ENCODE measurements around the gene SCN1A. TPM values are rescaled to one million over a fixed set of nuclear protein-coding genes. Genes with fewer than 3 reads are reported as not detected.

SCN1A gene
- total RNA-seq, 1 experiment from 2014 or later: 1.6 TPM

DNA sequence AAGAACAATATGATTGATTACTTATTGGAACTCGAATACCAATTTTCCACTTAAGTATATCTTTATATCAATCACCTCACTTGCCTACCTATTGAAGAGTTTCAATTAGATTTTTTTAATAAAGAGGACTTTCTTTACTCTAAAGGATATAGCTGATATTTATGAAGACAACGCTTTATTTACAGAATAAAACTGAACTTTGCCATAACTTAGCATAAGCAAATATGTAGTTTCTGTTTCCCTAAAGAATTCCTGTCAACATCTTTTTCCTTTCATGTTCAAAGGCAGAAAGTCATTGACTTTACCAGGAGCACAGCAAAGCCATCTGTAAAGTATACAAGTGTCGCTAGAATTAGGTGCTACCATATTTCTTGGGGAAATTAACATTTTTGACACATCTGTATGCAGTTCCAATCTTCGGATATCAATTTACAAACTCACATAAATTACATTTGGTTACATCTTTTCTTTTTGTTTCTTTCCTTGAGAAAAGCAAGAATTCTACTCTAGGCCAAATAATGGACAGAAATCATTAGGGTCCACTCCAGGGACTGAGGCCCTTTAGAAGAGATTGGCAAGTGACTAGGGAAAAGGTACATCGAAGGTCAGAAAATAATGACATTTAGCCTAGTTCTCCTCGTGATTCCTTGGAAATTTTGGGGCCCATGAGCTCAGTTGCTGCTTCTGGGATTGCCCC is 7.5 kb upstream of the SCN1A start:
- no peak for ATAC-seq
- H3K9me3 Mint-ChIP-seq: peaks cover 26% of the 10 kb centered on the region
- ChIA-PET CTCF (no interaction called here), POLR2A (no interaction called here)
- H3K4me3 Mint-ChIP-seq: no peak overlapping the region
- 0 out of 2 replicates have a peak, but pooled peaks have one; percentile 14 for TF ChIP-seq GABPB1 (CRISPR knock-in tag; IDR thresholded peaks at IDR 0.05)
- TF ChIP-seq, protein P1, sequence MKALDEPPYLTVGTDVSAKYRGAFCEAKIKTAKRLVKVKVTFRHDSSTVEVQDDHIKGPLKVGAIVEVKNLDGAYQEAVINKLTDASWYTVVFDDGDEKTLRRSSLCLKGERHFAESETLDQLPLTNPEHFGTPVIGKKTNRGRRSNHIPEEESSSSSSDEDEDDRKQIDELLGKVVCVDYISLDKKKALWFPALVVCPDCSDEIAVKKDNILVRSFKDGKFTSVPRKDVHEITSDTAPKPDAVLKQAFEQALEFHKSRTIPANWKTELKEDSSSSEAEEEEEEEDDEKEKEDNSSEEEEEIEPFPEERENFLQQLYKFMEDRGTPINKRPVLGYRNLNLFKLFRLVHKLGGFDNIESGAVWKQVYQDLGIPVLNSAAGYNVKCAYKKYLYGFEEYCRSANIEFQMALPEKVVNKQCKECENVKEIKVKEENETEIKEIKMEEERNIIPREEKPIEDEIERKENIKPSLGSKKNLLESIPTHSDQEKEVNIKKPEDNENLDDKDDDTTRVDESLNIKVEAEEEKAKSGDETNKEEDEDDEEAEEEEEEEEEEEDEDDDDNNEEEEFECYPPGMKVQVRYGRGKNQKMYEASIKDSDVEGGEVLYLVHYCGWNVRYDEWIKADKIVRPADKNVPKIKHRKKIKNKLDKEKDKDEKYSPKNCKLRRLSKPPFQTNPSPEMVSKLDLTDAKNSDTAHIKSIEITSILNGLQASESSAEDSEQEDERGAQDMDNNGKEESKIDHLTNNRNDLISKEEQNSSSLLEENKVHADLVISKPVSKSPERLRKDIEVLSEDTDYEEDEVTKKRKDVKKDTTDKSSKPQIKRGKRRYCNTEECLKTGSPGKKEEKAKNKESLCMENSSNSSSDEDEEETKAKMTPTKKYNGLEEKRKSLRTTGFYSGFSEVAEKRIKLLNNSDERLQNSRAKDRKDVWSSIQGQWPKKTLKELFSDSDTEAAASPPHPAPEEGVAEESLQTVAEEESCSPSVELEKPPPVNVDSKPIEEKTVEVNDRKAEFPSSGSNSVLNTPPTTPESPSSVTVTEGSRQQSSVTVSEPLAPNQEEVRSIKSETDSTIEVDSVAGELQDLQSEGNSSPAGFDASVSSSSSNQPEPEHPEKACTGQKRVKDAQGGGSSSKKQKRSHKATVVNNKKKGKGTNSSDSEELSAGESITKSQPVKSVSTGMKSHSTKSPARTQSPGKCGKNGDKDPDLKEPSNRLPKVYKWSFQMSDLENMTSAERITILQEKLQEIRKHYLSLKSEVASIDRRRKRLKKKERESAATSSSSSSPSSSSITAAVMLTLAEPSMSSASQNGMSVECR (CRISPR knock-in tag; IDR thresholded peaks at IDR 0.05; ENCODE audit: borderline replicate concordance): no peak
- no peaks in the 10 kb centered on the region; the same call in 1 of the 2 replicates for H3K36me3 Mint-ChIP-seq
- no peak for DNase-seq (ENCODE audit: low spot score)
- H3K4me1 Mint-ChIP-seq: no peaks in the 10 kb centered on the region
- no peaks in the 10 kb centered on the region for H3K27me3 Mint-ChIP-seq (ENCODE audit: low read depth)
- H3K27ac Mint-ChIP-seq: no peak overlapping the region

DNA sequence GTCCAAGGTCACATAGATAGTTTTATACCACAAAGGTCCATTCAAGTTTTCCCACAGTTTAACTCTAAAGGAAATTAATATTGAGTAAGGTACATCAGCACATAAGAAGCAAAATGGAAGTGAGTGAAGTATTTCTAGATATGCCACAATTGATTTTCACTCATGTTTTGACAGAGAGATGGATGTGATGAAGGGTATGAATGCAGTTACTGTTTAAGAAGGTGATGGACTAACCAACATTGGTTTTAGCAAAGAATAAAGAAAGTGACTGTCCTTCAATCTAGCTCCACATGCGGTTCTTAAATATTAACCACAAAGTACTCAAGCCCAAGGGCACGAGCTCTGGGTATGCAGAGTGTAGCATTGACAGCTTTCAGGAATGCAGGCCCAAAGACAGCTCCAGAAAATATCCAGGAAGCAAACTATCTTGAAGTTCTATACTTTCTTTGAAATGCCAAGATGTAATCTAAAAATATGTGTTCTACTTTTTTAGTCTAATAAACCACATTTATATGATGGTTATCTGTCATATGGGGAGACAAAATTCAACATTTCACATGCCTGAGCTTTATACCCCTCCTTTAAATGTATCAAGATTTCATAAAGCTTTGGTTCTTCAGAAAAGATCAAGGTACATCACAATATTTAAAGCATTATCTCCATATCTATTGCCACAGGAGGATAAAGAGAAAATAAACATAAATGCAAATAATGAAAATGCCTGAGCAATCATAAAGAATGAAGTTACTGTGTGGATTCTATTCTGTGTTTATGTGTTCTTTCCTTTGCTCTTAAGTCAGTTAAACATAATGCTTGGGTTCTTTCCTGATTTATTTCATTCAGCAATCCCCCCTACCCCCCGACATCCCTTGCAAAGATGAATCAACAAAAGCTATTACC is 6.7 kb upstream of the SCN1A start:
- DNase-seq (ENCODE audit: low spot score) (no peak), ATAC-seq (no peak)
- ChIA-PET POLR2A (no interaction called here), CTCF (no interaction called here)
- no peak for TF ChIP-seq ESRRA (CRISPR knock-in tag; IDR thresholded peaks at IDR 0.05; ENCODE audit: borderline replicate concordance)
- no peak for TF ChIP-seq MXD4 (CRISPR knock-in tag; IDR thresholded peaks at IDR 0.05; ENCODE audit: borderline replicate concordance)
- no peak for TF ChIP-seq HMGA2 (CRISPR knock-in tag; IDR thresholded peaks at IDR 0.05)
- TF ChIP-seq, protein P2, sequence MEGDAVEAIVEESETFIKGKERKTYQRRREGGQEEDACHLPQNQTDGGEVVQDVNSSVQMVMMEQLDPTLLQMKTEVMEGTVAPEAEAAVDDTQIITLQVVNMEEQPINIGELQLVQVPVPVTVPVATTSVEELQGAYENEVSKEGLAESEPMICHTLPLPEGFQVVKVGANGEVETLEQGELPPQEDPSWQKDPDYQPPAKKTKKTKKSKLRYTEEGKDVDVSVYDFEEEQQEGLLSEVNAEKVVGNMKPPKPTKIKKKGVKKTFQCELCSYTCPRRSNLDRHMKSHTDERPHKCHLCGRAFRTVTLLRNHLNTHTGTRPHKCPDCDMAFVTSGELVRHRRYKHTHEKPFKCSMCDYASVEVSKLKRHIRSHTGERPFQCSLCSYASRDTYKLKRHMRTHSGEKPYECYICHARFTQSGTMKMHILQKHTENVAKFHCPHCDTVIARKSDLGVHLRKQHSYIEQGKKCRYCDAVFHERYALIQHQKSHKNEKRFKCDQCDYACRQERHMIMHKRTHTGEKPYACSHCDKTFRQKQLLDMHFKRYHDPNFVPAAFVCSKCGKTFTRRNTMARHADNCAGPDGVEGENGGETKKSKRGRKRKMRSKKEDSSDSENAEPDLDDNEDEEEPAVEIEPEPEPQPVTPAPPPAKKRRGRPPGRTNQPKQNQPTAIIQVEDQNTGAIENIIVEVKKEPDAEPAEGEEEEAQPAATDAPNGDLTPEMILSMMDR (IDR thresholded peaks at IDR 0.05): no peak
- H3K4me1 Mint-ChIP-seq: no peaks in the 10 kb centered on the region
- no peaks in the 10 kb centered on the region; the same call in 1 of the 2 replicates for H3K36me3 Mint-ChIP-seq
- H3K27me3 Mint-ChIP-seq (ENCODE audit: low read depth): no peaks in the 10 kb centered on the region
- no peak overlapping the region for H3K4me3 Mint-ChIP-seq
- no peak overlapping the region for H3K27ac Mint-ChIP-seq
- H3K9me3 Mint-ChIP-seq: peaks cover 24% of the 10 kb centered on the region

DNA sequence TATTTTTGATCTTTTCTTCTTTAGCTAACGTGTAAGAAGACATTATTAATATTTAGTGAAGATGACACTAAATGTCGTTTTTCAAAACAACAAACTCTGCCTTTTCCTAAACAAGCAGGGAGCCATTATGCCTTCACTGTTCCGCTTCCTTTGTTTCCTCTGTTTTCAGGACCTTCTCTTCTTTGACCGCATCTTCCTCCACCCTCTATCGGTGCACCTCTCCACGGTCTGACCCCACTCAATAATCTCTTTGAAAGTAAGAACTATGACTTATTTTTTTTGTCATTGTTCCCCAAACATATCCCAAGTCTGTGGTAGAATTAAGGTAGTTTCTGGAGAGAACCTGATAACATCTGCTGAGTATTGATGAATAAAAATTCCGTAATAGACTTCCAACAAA is 5.8 kb upstream of the SCN1A start:
- no peaks in the 10 kb centered on the region; the same call in 1 of the 2 replicates for H3K36me3 Mint-ChIP-seq
- no peak for DNase-seq (ENCODE audit: low spot score)
- ChIA-PET CTCF (no interaction called here), POLR2A (no interaction called here)
- no peaks in the 10 kb centered on the region for H3K4me1 Mint-ChIP-seq
- H3K4me3 Mint-ChIP-seq: no peak overlapping the region
- no peak overlapping the region for H3K27ac Mint-ChIP-seq
- H3K9me3 Mint-ChIP-seq: peaks cover 15% of the 10 kb centered on the region
- no peaks in the 10 kb centered on the region for H3K27me3 Mint-ChIP-seq (ENCODE audit: low read depth)
- TF ChIP-seq NR3C1 (CRISPR knock-in tag; conservative IDR thresholded peaks at IDR 0.05; ENCODE audit: low read depth): no peak
- no peak for TF ChIP-seq IRF2 (CRISPR knock-in tag; IDR thresholded peaks at IDR 0.05; ENCODE audit: borderline replicate concordance, low read depth)
- TF ChIP-seq CREM (CRISPR knock-in tag; IDR thresholded peaks at IDR 0.05): no peak
- TF ChIP-seq GTF2I (CRISPR knock-in tag; conservative IDR thresholded peaks at IDR 0.05): no peak
- TF ChIP-seq KAT7 (CRISPR knock-in tag; IDR thresholded peaks at IDR 0.05; ENCODE audit: borderline replicate concordance): no peak
- TF ChIP-seq, protein P3, sequence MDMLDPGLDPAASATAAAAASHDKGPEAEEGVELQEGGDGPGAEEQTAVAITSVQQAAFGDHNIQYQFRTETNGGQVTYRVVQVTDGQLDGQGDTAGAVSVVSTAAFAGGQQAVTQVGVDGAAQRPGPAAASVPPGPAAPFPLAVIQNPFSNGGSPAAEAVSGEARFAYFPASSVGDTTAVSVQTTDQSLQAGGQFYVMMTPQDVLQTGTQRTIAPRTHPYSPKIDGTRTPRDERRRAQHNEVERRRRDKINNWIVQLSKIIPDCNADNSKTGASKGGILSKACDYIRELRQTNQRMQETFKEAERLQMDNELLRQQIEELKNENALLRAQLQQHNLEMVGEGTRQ (CRISPR knock-in tag; IDR thresholded peaks at IDR 0.05): no peak
- TF ChIP-seq, protein P4, sequence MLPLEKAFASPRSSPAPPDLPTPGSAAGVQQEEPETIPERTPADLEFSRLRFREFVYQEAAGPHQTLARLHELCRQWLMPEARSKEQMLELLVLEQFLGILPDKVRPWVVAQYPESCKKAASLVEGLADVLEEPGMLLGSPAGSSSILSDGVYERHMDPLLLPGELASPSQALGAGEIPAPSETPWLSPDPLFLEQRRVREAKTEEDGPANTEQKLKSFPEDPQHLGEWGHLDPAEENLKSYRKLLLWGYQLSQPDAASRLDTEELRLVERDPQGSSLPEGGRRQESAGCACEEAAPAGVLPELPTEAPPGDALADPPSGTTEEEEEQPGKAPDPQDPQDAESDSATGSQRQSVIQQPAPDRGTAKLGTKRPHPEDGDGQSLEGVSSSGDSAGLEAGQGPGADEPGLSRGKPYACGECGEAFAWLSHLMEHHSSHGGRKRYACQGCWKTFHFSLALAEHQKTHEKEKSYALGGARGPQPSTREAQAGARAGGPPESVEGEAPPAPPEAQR (CRISPR knock-in tag; IDR thresholded peaks at IDR 0.05): no peak
- TF ChIP-seq, protein P2 (IDR thresholded peaks at IDR 0.05): no peak
- TF ChIP-seq MYBL2 (CRISPR knock-in tag; IDR thresholded peaks at IDR 0.05): no peak
- no peak for TF ChIP-seq TEAD1 (CRISPR knock-in tag; IDR thresholded peaks at IDR 0.05)
- no peak for ATAC-seq

All from WTC11 (cell line).